ENCODE data around the gene HIVEP1.

HIVEP1 gene

DNA sequence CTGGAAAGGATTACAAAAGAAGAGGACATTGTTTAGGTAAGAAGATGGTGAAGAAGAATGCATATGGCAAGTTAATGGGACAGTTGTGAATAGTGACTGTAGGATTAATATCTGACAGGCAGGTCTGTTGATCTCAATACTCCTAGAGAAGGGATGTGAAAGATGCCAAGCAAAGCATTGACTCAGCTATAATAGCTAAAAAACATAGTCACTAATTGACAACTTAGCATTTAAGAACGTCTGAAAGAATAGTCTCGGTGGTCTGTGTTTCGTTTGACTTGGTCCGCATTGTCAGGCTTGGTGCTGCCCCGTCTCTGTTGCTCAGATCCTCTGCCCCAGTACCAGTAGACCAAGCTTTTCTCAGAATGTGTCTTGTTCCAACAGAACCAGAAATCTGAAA lies 65.9 kb downstream of the HIVEP1 start:
- H3K4me1 ChIP-seq (ENCODE audit: low read length) = peaks cover 22% of the 10 kb centered on the region
- H3K27ac ChIP-seq (ENCODE audit: low read length) = no peak overlapping the region
- no peaks in the 10 kb centered on the region for H3K9me3 ChIP-seq (ENCODE audit: insufficient read depth, low read length)
- H3K9ac ChIP-seq (ENCODE audit: low read length) = no peak overlapping the region
- no peaks in the 10 kb centered on the region for H3K36me3 ChIP-seq (replicated peaks; ENCODE audit: low read depth, low read length)
- H3K27me3 ChIP-seq (ENCODE audit: low read depth, low read length) = no peaks in the 10 kb centered on the region
- H3K79me2 ChIP-seq (ENCODE audit: low read length) = peaks cover 23% of the 10 kb centered on the region
- no peak overlapping the region for H3K4me3 ChIP-seq (ENCODE audit: low read length)
- no peak for TF ChIP-seq EZH2phosphoT487 (IDR thresholded peaks at IDR 0.05; ENCODE audit: low read depth)
- TF ChIP-seq, protein P1, sequence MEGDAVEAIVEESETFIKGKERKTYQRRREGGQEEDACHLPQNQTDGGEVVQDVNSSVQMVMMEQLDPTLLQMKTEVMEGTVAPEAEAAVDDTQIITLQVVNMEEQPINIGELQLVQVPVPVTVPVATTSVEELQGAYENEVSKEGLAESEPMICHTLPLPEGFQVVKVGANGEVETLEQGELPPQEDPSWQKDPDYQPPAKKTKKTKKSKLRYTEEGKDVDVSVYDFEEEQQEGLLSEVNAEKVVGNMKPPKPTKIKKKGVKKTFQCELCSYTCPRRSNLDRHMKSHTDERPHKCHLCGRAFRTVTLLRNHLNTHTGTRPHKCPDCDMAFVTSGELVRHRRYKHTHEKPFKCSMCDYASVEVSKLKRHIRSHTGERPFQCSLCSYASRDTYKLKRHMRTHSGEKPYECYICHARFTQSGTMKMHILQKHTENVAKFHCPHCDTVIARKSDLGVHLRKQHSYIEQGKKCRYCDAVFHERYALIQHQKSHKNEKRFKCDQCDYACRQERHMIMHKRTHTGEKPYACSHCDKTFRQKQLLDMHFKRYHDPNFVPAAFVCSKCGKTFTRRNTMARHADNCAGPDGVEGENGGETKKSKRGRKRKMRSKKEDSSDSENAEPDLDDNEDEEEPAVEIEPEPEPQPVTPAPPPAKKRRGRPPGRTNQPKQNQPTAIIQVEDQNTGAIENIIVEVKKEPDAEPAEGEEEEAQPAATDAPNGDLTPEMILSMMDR (IDR thresholded peaks at IDR 0.05; ENCODE audit: low read depth, low read length) = no peak
- no peak overlapping the region for H2AFZ ChIP-seq (ENCODE audit: low read depth, low read length)
- H4K20me1 ChIP-seq (ENCODE audit: insufficient read depth, low read length) = peaks cover 24% of the 10 kb centered on the region
- H3K4me2 ChIP-seq (ENCODE audit: low read length) = no peak overlapping the region

DNA sequence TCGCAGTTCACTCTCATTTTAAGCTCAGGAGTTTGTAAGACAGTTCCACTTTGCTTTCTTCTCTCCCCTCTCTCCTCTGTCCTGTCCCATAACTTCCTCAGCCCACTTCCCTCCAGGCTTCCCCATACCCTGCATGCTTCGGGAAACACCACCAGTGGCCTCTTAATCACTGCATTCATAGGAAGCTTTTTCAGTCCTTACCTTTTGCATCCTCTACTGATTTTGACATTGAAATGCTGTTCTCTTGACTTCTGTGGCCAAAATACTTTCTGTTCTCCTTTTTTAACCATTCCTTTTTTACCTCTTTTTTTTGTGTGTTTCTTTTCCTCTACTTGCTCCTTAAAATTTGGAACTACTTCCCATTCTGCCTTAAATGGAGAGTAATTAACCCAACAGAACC lies 69.7 kb downstream of the HIVEP1 start:
- Histone ChIP-seq H3K36me3 (replicated peaks; ENCODE audit: low read depth, low read length) (no peaks in the 10 kb centered on the region), H3K79me2 (ENCODE audit: low read length) (peaks cover 37% of the 10 kb centered on the region), H2AFZ (ENCODE audit: low read depth, low read length) (no peak overlapping the region), H4K20me1 (ENCODE audit: insufficient read depth, low read length) (peaks cover 41% of the 10 kb centered on the region), H3K9me3 (ENCODE audit: insufficient read depth, low read length) (no peaks in the 10 kb centered on the region), H3K4me2 (ENCODE audit: low read length) (peak overlapping the region; percentile 50), H3K27me3 (ENCODE audit: low read depth, low read length) (no peaks in the 10 kb centered on the region), H3K4me1 (ENCODE audit: low read length) (peaks cover 41% of the 10 kb centered on the region), H3K27ac (ENCODE audit: low read length) (no peak overlapping the region), H3K9ac (ENCODE audit: low read length) (no peak overlapping the region), H3K4me3 (ENCODE audit: low read length) (no peak overlapping the region)
- no peak for TF ChIP-seq EZH2phosphoT487 (IDR thresholded peaks at IDR 0.05; ENCODE audit: low read depth)
- TF ChIP-seq, protein P1 (IDR thresholded peaks at IDR 0.05; ENCODE audit: low read depth, low read length) = no peak

DNA sequence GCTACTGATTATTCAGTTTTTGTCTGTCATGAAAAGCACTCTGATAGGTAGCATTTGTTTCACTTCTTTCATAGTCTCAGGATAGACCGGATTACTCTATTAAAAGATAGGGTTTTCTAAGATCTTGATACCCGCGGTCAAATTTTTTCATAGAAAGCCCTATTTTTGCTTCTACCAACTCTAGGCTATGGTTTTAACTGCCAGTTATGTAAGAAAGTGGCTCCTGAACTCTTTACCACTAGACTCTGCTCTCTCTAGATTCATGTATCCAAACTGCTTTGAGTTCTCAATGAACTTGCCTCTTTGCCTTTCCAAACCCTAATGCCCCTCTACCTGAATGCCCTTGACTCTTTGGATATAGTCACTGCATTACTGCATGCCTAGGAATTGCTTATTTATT lies 70.3 kb downstream of the HIVEP1 start:
- TF ChIP-seq, protein P1 (IDR thresholded peaks at IDR 0.05; ENCODE audit: low read depth, low read length) = no peak
- TF ChIP-seq EZH2phosphoT487 (IDR thresholded peaks at IDR 0.05; ENCODE audit: low read depth) = no peak
- Histone ChIP-seq H3K27me3 (ENCODE audit: low read depth, low read length) (no peaks in the 10 kb centered on the region), H3K79me2 (ENCODE audit: low read length) (peaks cover 33% of the 10 kb centered on the region), H3K9ac (ENCODE audit: low read length) (no peak overlapping the region), H3K4me3 (ENCODE audit: low read length) (no peak overlapping the region), H3K27ac (ENCODE audit: low read length) (no peak overlapping the region), H2AFZ (ENCODE audit: low read depth, low read length) (no peak overlapping the region), H3K36me3 (replicated peaks; ENCODE audit: low read depth, low read length) (no peaks in the 10 kb centered on the region), H3K9me3 (ENCODE audit: insufficient read depth, low read length) (no peaks in the 10 kb centered on the region), H3K4me2 (ENCODE audit: low read length) (0 out of 2 replicates have a peak overlapping the region, but pooled peaks have one; percentile 50), H3K4me1 (ENCODE audit: low read length) (peaks cover 41% of the 10 kb centered on the region), H4K20me1 (ENCODE audit: insufficient read depth, low read length) (peaks cover 41% of the 10 kb centered on the region)

DNA sequence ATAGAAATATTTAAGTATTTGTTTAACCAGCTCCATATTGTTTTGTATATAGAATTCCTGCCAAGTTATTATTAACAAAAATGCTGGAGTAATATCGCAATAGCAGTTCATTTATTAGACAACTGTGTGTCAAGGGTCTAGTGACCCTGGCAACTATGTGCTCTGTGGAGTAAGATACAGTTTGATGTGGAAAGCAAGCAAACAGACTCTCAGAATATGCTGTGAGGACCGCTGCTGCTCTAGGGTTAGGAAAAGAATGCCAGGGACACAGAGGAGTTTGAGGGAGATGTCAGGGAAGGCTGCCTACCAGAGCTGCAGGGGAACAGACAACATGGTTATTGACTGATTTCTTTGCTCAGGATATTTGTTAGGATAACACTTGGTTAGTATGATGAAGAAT lies 71.2 kb downstream of the HIVEP1 start:
- H3K79me2 ChIP-seq (ENCODE audit: low read length) = peaks cover 30% of the 10 kb centered on the region
- H3K27ac ChIP-seq (ENCODE audit: low read length) = no peak overlapping the region
- peaks cover 38% of the 10 kb centered on the region for H4K20me1 ChIP-seq (ENCODE audit: insufficient read depth, low read length)
- TF ChIP-seq EZH2phosphoT487 (IDR thresholded peaks at IDR 0.05; ENCODE audit: low read depth) = no peak
- TF ChIP-seq, protein P1 (IDR thresholded peaks at IDR 0.05; ENCODE audit: low read depth, low read length) = no peak
- no peak overlapping the region for H3K4me2 ChIP-seq (ENCODE audit: low read length)
- no peaks in the 10 kb centered on the region for H3K27me3 ChIP-seq (ENCODE audit: low read depth, low read length)
- H3K9me3 ChIP-seq (ENCODE audit: insufficient read depth, low read length) = no peaks in the 10 kb centered on the region
- no peaks in the 10 kb centered on the region for H3K36me3 ChIP-seq (replicated peaks; ENCODE audit: low read depth, low read length)
- H3K4me1 ChIP-seq (ENCODE audit: low read length) = peaks cover 41% of the 10 kb centered on the region
- H2AFZ ChIP-seq (ENCODE audit: low read depth, low read length) = no peak overlapping the region
- H3K9ac ChIP-seq (ENCODE audit: low read length) = no peak overlapping the region
- H3K4me3 ChIP-seq (ENCODE audit: low read length) = no peak overlapping the region
